Tibial nerve (tissue), 4 donors: ENCODE measurements around the gene PARD6G.

Source experiments
- CTCF ChIP-seq, 5 experiments: fragments of 200-600 bp in 3 of 5; fragments of 450-650 bp in 2 of 5; sonication (generic) in 3 of 5; IDR thresholded peaks; one replicate each; pipeline ENCODE4 v1.5.1; 2016 to 2019; ENCODE audit warnings: antibody characterized with exemption in 5 of 5, mild to moderate bottlenecking in 3 of 5, moderate library complexity in 2 of 5
- EP300 ChIP-seq, 2 donors: sonication (generic); formaldehyde crosslinking; IDR thresholded peaks; one replicate each; pipeline ENCODE4 v1.6.1; 2017; ENCODE audit warnings: antibody characterized with exemption in 2 of 2, mild to moderate bottlenecking in 1 of 2
- POLR2A ChIP-seq, 2 donors: fragments of 450-650 bp; IDR thresholded peaks; one replicate each; pipeline ENCODE4 v1.6.1; 2017; ENCODE audit warnings: antibody characterized with exemption in 2 of 2, mild to moderate bottlenecking in 2 of 2, moderate library complexity in 2 of 2

- TF ChIP-seq POLR2A (IDR thresholded peaks at IDR 0.05) (no peak), CTCF (IDR thresholded peaks at IDR 0.05) (no peak), EP300 (IDR thresholded peaks at IDR 0.05) (no peak)
Measured at GRCh38 chr18:80183273-80184050, 63.9 kb downstream of the PARD6G start.
